Lower leg skin (tissue), 3 donors: ENCODE results near the gene RPL38.

Source experiments
- POLR2A ChIP-seq, 2 donors: fragments of 450-650 bp; IDR thresholded peaks; one replicate each; pipeline ENCODE4 v1.6.1; 2016 to 2017; ENCODE audit warnings: antibody characterized with exemption in 2 of 2, mild to moderate bottlenecking in 1 of 2, moderate library complexity in 1 of 2
- TF ChIP-seq, protein P1 (sequence below), 3 donors: fragments of 450-650 bp; IDR thresholded peaks; one replicate each; pipeline ENCODE4 v1.5.1; 2016; ENCODE audit warnings: antibody characterized with exemption in 3 of 3, mild to moderate bottlenecking in 3 of 3, moderate library complexity in 2 of 3

DNA sequence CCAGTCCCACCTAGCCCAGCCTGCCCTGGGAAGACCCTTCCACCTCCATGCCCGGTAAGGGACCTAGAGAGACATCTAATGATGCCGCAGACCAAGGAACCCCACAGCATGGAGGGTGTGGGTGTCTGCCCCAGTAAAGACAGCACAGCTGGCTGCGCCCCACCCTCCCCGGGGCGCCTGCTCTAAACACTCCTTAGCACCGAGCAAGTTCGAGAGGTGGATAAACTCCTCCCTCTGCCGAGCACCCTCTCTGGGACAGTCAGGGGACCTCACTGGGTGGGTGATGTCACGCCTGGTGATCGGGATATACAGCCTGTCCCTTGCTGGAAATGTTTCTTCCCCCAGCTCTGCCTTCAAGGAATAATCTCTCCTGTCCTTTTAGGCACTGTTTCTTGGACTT lies 53.8 kb downstream of the RPL38 start:
- TF ChIP-seq, protein P1, sequence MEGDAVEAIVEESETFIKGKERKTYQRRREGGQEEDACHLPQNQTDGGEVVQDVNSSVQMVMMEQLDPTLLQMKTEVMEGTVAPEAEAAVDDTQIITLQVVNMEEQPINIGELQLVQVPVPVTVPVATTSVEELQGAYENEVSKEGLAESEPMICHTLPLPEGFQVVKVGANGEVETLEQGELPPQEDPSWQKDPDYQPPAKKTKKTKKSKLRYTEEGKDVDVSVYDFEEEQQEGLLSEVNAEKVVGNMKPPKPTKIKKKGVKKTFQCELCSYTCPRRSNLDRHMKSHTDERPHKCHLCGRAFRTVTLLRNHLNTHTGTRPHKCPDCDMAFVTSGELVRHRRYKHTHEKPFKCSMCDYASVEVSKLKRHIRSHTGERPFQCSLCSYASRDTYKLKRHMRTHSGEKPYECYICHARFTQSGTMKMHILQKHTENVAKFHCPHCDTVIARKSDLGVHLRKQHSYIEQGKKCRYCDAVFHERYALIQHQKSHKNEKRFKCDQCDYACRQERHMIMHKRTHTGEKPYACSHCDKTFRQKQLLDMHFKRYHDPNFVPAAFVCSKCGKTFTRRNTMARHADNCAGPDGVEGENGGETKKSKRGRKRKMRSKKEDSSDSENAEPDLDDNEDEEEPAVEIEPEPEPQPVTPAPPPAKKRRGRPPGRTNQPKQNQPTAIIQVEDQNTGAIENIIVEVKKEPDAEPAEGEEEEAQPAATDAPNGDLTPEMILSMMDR (IDR thresholded peaks at IDR 0.05), result no peak
- TF ChIP-seq POLR2A (IDR thresholded peaks at IDR 0.05), result no peak
